ENCODE results near the gene RAD54L2. TPM values are rescaled to one million over a fixed set of nuclear protein-coding genes. Genes with fewer than 3 reads are reported as not detected.

Gene RAD54L2
- total and polyA plus RNA-seq, 2 donors (not counting 3 experiments of a cell fraction or from before 2014, with no cell fraction given) = 7.6 to 31.1 TPM

DNA sequence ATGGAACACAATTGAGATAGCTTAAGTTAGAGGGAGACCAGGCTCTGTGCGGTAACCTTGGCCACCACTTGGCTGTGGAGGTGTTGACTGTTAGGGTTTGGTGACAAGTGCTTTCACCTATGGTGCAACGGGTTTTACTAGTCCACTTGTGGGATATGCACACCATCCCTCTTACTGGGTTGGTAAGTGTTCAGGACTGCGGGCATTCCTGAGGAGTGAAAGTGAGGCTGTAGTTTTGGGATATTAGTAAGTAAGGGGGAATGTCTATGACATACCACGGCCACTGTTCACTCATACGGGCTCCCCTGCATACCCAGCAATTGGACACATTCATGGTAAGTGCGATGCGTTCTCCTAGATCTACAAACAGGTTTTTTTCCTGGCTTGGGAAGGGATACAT lies 8.0 kb upstream of the RAD54L2 start:
- BruUV-seq (replicated peaks) = no TSS peak
- H3K27me3 ChIP-seq (ENCODE audit: control insufficient read depth in 2 of 2, insufficient read depth in 2 of 2, low read length in 2 of 2) = peaks cover 0 to 4% of the 10 kb centered on the region in 2 experiments
- H3K4me3 ChIP-seq (replicated peaks in 1 of 3; ENCODE audit: insufficient read depth in 1 of 3, low read depth in 1 of 3, low read length in 3 of 3) = no peak overlapping the region
- dilution Hi-C loops (cut with MboI; ENCODE audit: extremely low pct_ligation_motif_present, low sequenced_read_pairs) (no loop called here), intact Hi-C loops (cut with micrococcal nuclease) (no loop called here)
- POLR2A ChIA-PET = no interaction called here
- H3K27ac ChIP-seq (ENCODE audit: insufficient read depth, low read depth, low read length) = no peak overlapping the region
- H3K9me3 ChIP-seq (replicated peaks; ENCODE audit: control insufficient read depth, insufficient read depth, low read length) = no peaks in the 10 kb centered on the region
- DNase-seq (ENCODE audit: low read depth, low spot score) = no peak
- H3K4me1 ChIP-seq (ENCODE audit: control insufficient read depth, extremely low read depth, insufficient read depth, low read length) = no peaks in the 10 kb centered on the region
- no peak for FAIRE-seq
- no peaks in the 10 kb centered on the region for H3K36me3 ChIP-seq (ENCODE audit: control insufficient read depth in 2 of 2, extremely low read depth in 1 of 2, insufficient read depth in 2 of 2, low read length in 2 of 2)
- H3K9ac ChIP-seq (replicated peaks; ENCODE audit: extremely low read depth, insufficient read depth, low read length) = no peak overlapping the region
- CTCF ChIA-PET = interaction anchor here (1.4 kb wide), 1 partner anchor 28 kb away, joined by 6 read pairs; no protein-coding TSS in a partner anchor
- no peak overlapping the region for H2AFZ ChIP-seq (ENCODE audit: low read depth, low read length)
- TF ChIP-seq EZH2 (IDR thresholded peaks at IDR 0.05; ENCODE audit: borderline replicate concordance, low read depth, low read length, severe bottlenecking) (no peak), GATA2 (IDR thresholded peaks at IDR 0.05; ENCODE audit: insufficient read depth, insufficient read length, low read depth, low read length) (no peak), JUN (IDR thresholded peaks at IDR 0.05; ENCODE audit: borderline replicate concordance, insufficient read depth, insufficient read length, low read depth) (no peak), POLR2AphosphoS5 (IDR thresholded peaks at IDR 0.05; ENCODE audit: insufficient read depth, low read depth, low read length) (no peak), FOS (IDR thresholded peaks at IDR 0.05; ENCODE audit: borderline replicate concordance, insufficient read depth, low read length) (no peak), POLR2A (IDR thresholded peaks at IDR 0.05; ENCODE audit: low read depth, low read length) (no peak), MYC (IDR thresholded peaks at IDR 0.05; ENCODE audit: low read depth, low read length) (no peak)
- TF ChIP-seq, protein P1, sequence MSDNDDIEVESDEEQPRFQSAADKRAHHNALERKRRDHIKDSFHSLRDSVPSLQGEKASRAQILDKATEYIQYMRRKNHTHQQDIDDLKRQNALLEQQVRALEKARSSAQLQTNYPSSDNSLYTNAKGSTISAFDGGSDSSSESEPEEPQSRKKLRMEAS (IDR thresholded peaks at IDR 0.05; ENCODE audit: insufficient read depth, insufficient read length) = no peak
- TF ChIP-seq, protein P2, sequence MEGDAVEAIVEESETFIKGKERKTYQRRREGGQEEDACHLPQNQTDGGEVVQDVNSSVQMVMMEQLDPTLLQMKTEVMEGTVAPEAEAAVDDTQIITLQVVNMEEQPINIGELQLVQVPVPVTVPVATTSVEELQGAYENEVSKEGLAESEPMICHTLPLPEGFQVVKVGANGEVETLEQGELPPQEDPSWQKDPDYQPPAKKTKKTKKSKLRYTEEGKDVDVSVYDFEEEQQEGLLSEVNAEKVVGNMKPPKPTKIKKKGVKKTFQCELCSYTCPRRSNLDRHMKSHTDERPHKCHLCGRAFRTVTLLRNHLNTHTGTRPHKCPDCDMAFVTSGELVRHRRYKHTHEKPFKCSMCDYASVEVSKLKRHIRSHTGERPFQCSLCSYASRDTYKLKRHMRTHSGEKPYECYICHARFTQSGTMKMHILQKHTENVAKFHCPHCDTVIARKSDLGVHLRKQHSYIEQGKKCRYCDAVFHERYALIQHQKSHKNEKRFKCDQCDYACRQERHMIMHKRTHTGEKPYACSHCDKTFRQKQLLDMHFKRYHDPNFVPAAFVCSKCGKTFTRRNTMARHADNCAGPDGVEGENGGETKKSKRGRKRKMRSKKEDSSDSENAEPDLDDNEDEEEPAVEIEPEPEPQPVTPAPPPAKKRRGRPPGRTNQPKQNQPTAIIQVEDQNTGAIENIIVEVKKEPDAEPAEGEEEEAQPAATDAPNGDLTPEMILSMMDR (IDR thresholded peaks at IDR 0.05; ENCODE audit: extremely low read depth in 1 of 2, insufficient read depth in 1 of 2, low read depth in 1 of 2, low read length in 2 of 2) = no peak
- H3K79me2 ChIP-seq (ENCODE audit: control insufficient read depth, insufficient read depth, low read length) = no peaks in the 10 kb centered on the region
- H3K4me2 ChIP-seq (ENCODE audit: insufficient read depth, low read length) = no peak overlapping the region
- no peaks in the 10 kb centered on the region for H3K9me1 ChIP-seq (replicated peaks; ENCODE audit: control insufficient read depth, extremely low read depth, insufficient read depth, low read length)
- H4K20me1 ChIP-seq (replicated peaks; ENCODE audit: control insufficient read depth, extremely low read depth, insufficient read depth, low read length) = no peaks in the 10 kb centered on the region
